Upper lobe of left lung (tissue), 4 donors: ENCODE data around the gene DSC3.

Experiments
- CTCF ChIP-seq, 6 experiments: fragments of 450-650 bp in 4 of 6; fragments of 200-600 bp in 2 of 6; sonication (generic) in 2 of 6; IDR thresholded peaks; one replicate each; pipeline ENCODE4 v1.5.1; 2016 to 2019; ENCODE audit warnings: antibody characterized with exemption in 6 of 6
- EP300 ChIP-seq, 4 donors: sonication (generic); formaldehyde crosslinking; IDR thresholded peaks; one replicate each; pipeline ENCODE4 v1.5.1; 2017; ENCODE audit warnings: antibody characterized with exemption in 4 of 4, control low read depth in 2 of 4
- POLR2A ChIP-seq, 4 donors: fragments of 450-650 bp; IDR thresholded peaks; one replicate each; pipeline ENCODE4 v1.5.1; 2016 to 2017; ENCODE audit warnings: antibody characterized with exemption in 4 of 4, mild to moderate bottlenecking in 2 of 4
- POLR2AphosphoS5 ChIP-seq, 2 donors: sonication (generic); formaldehyde crosslinking; IDR thresholded peaks; one replicate each; pipeline ENCODE4 v1.5.1; 2017; ENCODE audit warnings: antibody characterized with exemption in 2 of 2

DNA sequence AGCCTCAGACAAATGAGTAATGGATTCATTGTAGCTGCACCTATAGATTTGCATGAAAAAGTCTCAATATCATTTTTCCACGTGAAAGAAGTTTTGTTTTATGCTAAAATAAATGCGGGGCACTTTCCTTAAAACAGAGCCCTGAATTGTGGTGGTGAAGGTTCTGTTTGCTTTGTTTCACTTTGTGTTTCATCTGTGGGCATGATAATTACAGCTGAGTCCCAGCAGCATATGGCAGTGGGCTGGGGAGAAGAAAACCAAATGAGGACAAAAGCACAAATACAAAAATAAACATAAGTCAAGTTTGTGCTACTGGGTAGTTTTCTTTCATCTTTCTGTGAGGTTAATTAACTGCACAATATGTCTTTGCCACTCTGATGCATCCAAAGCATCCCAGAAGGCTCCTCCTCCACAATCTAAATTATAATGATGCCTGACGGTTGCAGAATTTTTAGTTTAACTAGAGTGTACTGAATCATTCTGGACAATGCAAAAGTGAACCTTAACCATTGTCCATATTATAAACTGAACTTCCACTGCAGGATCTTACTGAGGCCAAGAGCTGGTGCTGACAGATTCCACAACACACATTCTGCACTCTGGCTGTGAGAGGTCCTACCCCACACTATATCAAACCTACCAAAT, 97.6 kb downstream of the DSC3 start:
- TF ChIP-seq CTCF (IDR thresholded peaks at IDR 0.05): no peak
- TF ChIP-seq POLR2A (IDR thresholded peaks at IDR 0.05): no peak
- no peak for TF ChIP-seq EP300 (IDR thresholded peaks at IDR 0.05)
- no peak for TF ChIP-seq POLR2AphosphoS5 (IDR thresholded peaks at IDR 0.05)
